Metanephros (tissue), 2 donors: ENCODE data around the gene P2RX6. TPM values are rescaled to one million over a fixed set of nuclear protein-coding genes. Genes with fewer than 3 reads are reported as not detected.

Source experiments
- small RNA-seq: library from RNA; depleted of rRNA; stranded (forward); fragments of <200 nt; gene quantifications from one replicate; pipeline ENCODE3, GENCODE V24; 2014; ENCODE audit warnings: low replicate concordance
- total RNA-seq: library from RNA; depleted of rRNA; stranded (reverse); fragments of >200 nt; gene quantifications from one replicate; pipeline ENCODE4 v1.2.3, GENCODE V29; 2014

The P2RX6 gene
- total RNA-seq: 2.3 TPM

GRCh38 chr22:21014726-21015465 lies at the start of gene P2RX6:
Gene P2RX6 (plus strand): TSS chr22:21015165. CDS start chr22:21015175, 10 bp downstream.

DNA sequence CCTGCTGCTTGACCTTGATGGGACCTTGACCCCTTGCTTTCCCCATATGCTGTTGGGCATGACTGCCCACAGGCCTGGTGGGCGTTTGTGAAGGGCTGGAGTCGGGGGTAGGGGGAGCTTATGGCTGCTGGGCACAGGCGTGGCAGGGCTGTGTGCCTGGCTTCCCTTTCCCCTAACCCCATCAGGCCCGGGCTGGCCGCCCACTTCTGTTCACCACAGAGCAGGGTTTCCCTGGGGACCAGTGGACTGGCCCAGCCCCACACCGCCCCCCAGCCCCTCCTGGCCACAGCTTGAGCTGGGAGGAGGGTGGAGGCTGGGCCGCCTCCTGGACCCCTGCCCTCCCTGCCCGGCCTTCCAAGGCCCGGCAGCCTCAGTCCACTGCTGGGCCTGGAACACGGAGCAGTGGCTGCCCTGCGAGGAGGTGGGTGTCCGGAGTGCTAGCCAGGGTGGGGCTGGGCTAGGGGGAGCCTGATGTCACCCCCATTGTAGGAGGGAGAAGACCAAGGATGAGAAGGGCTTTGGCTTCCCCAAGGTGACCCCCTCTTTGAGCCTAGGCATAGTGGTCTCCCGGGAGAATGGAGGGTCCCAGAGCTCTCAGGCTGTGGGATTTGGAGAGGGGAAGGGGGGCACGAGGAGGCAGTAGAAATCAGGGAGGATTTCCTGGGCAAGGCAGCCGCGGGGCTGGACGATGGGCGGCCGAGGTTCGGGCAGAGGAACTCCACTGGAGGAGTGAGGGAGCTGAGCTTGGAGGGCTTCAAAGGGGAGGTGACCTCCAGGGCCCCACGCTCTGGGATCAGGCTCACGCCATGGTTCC lies 47.9 kb upstream of the P2RX6 start, which contains the start of gene AIFM3:
AIFM3 (plus strand) TSS at position 373 of the 814 bp plus-strand sequence. CDS start 690 bp downstream, outside the sequence.

DNA sequence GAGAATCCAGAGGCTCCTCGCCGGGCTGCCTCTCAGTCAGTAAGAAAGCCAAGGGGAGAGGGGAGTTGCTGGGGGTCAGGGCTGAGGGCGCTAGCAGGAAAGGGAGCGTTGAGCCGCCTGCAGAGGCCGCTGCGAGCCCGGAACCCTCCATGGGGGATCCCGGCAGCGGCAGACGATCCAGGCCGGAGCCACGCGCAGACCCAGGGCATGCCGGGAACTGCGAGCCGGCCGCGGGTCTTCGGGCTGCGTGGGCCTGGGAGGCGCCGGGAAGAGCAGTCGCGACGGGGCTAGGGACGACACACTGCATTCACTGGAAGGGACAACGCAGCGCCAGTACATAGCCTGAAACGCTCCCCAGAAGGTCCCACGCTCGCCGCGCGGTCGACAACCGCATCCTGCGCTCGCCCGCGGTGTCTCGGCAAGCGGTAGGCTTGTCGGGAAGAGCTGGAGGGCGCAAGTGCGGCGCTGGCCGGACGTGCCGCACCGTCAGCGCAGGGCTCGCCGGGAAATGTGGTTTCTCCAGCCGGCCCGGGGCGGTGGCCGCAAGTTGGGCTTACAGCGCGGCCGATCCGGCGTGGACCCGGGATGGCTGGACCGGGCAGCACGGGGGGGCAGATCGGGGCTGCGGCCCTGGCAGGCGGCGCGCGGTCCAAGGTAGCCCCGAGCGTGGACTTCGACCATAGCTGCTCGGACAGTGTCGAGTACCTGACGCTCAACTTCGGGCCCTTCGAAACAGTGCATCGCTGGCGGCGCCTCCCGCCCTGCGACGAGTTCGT lies 33.0 kb upstream of the P2RX6 start, which contains the start of gene LZTR1:
LZTR1 (plus strand) TSS at position 511 of the 776 bp plus-strand sequence; CDS start at position 586, 75 bp downstream.

DNA sequence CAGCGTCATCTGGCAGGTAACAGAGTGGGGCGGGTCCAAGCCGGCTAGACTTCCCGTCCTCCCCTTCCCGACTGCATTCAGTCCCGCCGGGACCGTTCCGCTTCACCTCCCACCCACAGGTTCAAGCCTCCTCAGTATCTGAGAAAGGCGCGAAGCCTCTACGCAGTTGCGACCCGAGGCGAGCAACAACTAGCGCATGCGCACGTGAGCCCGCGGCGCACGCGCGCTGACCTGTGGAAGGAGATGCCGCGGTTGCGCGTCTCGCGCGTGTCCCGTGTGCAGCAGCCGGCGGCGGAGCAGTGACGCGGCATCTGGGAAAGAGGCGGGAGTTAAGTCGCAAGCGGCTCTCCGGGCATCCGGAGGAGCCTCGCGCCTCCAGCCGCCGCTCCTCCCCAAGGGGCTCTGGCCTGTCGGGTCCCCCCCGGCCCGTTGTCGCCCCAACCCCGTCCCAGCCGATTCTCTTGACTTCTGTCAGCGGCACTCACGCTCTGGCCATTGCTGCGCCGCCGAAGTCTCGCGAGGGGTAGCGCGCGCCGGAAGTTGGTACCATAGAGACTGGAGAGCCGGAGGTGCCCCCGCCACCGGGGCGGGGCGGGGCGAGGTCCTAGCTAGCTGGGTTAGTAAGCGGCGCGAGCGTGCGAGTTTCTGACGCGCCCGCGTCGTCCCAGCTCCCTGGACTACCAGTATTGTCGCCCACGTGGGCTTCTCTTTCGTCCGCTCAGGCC lies 13.2 kb upstream of the P2RX6 start, which contains the start of gene THAP7:
THAP7 (minus strand) TSS at position 518 of the 725 bp plus-strand sequence; CDS start at position 311, 207 bp downstream.

GRCh38 chr22:21032037-21032867 lies 17.3 kb downstream of the P2RX6 start, which contains the start of gene SLC7A4:
Gene SLC7A4 (minus strand): TSS chr22:21032561. CDS start chr22:21031812, 749 bp downstream.

GRCh38 chr22:21045585-21046294 lies 30.8 kb downstream of the P2RX6 start, which contains the start of gene LRRC74B:
Gene LRRC74B (plus strand): TSS chr22:21045946. CDS start chr22:21045987, 41 bp downstream.

Small RNAs within 50 kb of the gene (small RNA-seq; reads per million reads assigned to genes)
- gene MIR649: not detected

Other genes starting within 250 kb of the P2RX6 start
- 0.53 TPM for gene SERPIND1, start 241.1 kb upstream of the P2RX6 start, total RNA-seq
- 76.4 TPM for gene PI4KA, start 156.4 kb upstream of the P2RX6 start, total RNA-seq
- gene SNAP29, start 156.2 kb upstream of the P2RX6 start, total RNA-seq: 12.1 TPM
- gene CRKL, start 97.8 kb upstream of the P2RX6 start, total RNA-seq: 65.0 TPM
- gene AIFM3, start 47.9 kb upstream of the P2RX6 start, total RNA-seq: 0.99 TPM
- gene LZTR1, start 32.9 kb upstream of the P2RX6 start, total RNA-seq: 78.5 TPM
- gene THAP7, start 13.0 kb upstream of the P2RX6 start, total RNA-seq: 30.2 TPM
- gene SLC7A4, start 17.4 kb downstream of the P2RX6 start, total RNA-seq: 1.3 TPM
- gene LRRC74B, start 30.8 kb downstream of the P2RX6 start, total RNA-seq: not detected